GM21825 (cell line): Measurements from ENCODE around the gene RPS14.

Experiments
- ATAC-seq: cut with Tn5 transposase; IDR thresholded peaks from one replicate; pipeline ENCODE4 v1.9.1; 2021; ENCODE audit warnings: mild to moderate bottlenecking, moderate library complexity; ENCODE audit not compliant: unreplicated experiment

The RPS14 gene

DNA sequence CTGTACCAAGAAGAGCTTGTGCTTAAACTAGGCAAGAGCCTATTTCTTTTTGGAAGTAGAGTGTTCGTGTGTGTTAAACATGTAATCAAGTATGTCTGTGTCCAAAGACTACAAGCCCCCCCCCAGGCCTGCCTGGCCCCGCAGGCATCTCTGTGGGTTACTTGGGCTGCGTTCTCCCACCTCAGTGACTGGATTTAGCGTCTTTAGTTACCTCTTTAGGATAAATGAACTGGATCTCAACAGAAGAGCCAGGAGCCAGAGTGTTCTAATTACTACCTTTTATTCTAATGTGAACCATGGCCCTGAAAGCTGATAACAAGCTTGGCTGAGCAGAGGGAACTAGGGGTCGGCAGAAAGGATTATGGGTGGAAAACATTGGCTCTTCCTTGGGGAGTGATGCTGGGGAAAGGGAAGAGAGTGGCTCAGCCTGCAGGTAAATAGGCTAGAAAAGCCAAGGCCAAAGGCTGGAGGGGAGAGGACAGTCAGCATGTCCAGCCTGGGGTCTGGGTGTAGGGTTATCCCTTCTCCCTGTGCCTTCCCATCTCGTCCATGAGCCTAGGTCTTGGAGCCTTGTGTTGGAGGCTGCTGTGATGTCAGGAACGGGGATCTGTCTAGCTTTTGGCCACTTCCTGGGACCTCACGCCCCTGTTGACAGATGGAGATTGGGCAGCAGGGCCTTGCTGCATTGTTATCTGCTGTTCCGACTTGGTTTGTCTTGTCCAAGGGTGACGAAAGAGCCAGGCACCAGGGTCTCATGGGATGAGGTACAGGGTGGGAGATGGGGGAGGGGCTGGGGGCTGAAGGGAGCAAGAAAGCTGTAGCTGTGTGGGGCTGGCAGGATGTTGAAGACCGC, 47.9 kb downstream of the RPS14 start:
- no peak for ATAC-seq

DNA sequence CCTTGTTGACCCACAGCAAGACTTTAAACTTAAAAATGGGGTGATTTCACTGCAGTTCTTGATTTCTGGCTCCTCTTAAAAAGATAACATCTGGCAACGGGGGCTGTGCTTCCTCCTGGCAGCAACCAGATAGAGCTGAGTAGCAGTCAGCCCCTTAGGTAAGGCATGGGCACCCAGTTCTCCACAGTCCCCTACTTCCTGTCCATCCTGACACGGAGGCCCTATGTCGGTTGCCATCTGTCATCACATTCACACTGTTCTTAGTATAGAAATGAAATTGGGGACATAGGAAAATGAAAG, 48.5 kb downstream of the RPS14 start:
- no peak for ATAC-seq

DNA sequence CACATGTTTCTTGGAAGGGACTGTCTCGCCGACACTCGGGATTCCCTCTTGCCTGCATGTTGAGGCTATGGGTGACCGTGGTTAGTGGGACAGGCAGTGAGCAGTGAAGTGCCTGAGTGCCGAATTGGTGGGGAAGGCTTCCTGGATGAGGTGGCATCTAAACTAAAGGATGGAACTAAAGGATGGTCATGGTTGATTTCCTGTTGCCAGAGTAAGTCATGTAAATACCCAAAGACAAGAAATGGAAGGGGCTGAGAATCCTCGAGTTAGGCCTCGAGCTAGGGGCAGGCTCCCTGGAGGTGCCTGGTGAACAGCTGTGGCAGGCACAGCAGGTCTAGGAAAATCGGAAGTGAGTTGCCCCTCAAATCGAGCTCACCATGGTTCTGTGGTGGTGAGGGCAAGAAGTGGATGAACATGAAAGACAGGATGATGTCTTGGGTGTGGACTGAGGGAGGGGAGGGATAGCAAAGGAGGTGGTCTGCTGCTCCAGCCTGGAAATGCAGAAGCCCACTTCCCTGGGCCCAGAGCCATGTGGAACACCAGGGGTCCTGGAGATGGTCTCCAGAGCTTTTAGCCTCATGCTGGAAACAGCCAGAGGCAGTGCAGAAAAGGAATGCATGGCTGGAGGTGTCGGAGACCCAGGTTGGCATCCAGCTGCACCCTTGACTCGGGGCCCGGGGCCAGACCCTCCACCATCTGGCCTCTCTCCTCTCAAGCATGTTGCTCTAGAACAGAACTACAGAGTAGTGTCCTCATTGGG, 49.0 kb downstream of the RPS14 start:
- no peak for ATAC-seq

DNA sequence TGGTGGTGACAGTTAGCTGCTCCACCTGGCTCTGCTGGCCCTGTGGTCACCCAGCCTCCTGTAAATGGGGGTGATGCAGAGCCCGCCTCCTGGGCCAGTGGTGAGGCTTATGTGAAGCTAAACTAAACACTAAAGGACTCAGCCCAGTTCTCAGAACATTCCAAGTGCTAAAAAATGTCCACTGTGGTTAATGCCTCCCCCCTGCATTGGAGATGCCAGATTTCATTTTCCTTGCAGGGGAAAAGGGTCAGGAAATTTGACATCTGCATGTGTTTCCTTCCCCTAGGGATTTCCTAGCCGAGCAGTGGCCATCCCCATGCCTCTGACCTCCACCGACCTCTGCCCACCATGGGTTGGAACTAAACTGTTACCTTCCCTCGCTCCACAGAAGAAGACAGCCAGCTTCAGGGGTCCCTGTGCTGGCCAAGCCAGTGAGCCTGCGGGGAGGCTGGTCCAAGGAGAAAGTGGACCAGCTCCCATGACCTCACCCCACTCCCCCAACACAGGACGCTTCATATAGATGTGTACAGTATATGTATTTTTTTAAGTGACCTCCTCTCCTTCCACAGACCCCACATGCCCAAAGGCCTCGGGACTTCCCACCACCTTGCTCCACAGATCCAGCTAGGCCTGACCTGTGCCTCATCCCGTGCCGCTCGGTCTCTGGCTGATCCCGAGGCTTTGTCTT, 49.9 kb downstream of the RPS14 start:
- no peak for ATAC-seq

DNA sequence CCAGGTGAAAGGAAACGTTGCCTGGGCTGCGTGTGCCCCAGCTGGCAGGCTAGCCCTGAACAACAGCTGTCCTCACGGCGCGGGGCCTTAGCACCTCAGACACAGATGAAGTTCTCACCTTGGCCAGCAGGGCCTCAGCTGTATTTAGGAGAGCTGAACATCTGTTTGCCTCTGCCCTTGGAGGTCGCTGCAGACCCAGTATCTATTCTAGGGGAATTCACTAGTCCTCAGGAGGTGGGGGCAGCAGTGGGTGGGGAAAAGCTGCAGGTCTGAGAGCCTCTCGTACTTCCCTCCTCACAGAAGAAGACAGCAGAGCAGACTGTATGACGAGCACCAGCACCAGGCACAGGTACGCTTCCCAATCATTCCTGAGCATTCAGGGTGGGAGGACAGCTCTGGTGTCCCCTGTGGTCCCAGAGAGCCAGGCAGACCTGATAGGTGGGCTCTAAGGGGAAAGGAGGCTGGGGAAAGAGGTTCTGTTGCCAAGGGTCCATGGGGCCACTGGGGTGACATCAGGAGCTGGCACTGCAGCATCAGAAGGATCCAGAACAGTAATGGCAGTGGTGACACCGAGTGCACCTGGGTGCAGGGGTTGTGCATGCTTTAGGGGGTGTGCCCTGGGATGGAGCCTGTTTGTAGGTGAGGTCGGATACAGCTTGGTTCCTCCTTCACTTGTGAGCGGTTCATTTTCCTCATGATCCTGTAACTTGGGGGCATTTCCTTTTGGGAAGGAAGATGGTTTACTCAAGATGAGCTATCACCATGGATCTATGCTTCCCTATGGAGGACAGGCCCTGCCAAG, 50.6 kb downstream of the RPS14 start:
- peak; percentile 55 for ATAC-seq

DNA sequence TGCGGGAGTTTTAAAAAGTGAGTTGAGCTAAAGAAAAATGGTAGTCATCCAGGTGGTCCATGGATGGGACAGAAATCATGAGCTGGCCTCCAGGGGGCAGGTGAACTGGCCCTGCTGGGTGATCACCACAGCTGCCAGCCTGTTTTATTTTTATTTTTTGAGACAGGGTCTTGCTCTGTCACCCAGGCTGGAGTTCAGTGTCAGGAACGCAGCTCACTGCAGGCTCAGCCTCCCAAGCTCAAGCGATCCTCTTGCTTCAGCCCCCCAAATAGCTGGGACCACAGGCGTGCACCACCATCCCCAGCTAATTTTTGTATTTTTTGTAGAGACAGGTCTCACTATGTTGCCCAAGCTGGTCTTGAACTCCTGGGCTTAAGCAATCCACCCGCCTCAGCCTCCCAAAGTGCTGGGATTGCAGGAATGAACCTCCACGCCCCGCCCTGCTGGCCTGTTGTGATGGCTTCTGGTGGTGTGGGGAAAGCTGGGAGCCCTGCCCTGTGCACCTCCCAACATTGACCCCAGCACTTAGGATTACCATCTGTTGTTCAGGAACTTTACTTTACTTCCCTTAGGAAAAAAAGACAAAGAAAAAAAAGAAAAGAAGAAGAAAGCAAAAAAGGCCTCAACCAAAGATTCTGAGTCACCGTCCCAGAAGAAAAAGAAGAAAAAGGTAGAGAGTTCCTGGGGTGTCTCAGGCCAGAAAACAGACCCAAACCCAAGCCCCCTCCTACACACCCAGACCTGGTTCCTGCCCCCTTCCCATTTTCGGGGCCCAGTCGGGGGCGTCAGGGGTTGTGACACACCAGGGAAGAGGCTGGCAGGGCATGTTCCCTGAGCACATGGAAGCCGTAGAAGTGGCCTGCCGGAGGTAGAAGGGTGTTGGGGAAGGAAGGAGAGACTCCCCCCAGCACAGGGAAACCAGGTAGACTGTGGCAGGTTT, 51.5 kb downstream of the RPS14 start:
- ATAC-seq = no peak

DNA sequence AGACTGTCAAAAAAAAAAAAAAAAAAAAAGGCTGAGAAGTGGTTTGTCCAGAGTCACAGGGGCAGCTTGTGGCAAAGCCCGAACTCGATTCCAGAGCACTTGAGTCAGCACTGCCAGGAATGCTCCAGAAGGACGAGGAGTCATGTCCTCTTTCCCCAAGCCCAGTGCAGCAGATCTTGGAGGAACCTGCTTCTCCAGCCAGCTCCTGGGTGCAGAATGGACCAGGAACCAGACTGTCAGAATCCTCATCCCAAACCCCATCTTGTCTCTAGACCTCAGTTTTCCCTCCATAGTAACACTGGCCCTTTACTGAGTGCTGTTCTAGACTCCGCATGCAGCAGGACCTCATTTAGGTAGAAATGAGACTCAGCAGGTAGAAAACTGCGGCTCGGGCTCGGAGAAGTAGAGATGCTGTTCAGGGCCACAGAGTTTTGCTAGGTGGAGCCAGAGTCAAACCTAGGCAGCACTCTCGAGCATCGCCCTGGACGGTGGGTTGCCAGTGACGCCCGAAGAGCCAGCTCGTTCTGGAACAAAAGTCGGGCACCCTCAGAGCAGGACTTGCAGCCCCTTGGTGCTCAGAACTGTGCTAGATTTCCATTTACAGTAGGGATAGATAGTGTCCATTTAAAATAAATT, 52.3 kb downstream of the RPS14 start:
- ATAC-seq = no peak

DNA sequence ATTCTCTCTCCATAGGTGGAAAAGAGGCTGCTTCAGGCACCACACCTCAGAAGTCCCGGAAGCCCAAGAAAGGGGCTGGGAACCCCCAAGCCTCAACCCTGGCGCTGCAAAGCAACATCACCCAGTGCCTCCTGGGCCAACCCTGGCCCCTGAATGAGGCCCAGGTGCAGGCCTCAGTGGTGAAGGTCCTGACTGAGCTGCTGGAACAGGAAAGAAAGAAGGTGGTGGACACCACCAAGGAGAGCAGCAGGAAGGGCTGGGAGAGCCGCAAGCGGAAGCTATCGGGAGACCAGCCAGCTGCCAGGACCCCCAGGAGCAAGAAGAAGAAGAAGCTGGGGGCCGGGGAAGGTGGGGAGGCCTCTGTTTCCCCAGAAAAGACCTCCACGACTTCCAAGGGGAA, 53.3 kb downstream of the RPS14 start:
- ATAC-seq = no peak

DNA sequence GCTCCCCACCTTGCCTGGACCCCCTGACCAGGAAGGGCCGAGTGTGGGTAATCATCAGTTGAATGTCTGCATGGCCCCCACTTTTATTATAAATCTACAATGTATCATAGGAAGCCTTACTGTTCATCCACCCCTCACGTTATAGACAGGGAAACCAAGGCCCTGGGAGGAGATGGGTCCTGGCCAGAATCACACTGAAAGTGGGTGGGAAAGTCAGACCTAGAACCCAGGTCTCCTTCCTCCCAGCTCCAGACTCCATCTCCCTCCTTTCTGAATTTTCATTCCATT, 53.9 kb downstream of the RPS14 start:
- ATAC-seq = no peak

DNA sequence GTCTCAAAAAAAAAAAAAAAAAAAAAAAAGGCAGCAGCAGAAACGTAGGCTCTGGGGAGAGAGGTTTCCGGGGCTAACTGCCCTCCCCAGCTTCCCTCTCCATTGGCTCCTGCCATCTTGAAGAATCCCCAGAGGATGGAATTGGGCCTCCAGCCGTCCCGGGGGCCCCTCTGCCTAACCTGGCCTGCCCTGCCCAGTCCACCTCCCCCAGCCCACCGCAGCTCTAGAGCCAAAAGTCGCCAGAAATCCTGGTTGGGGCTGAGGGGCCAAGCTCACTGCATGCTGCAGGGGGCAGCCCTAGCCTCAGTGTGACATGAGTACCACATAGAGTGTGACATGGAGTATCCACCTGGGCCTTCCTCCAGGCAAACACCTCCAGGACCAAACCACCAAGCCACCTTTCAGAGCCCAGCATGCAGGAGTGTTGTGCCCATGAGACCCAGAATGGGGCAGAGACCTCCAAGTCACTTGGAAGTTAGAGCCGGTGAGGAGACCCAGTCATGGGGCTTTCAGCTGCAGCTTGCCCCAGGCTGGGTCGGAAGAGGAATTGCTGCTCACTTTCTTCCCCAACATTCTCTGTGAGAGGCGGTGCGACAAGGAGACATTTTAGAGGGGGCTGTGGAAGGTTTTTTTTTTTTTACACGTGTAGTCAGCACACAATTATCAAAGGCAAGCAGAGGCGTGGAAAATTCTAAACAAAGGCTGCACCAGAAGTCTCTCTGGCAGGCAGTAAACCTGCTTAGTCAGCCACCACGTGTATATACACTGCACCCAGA, 54.4 kb downstream of the RPS14 start:
- no peak for ATAC-seq

DNA sequence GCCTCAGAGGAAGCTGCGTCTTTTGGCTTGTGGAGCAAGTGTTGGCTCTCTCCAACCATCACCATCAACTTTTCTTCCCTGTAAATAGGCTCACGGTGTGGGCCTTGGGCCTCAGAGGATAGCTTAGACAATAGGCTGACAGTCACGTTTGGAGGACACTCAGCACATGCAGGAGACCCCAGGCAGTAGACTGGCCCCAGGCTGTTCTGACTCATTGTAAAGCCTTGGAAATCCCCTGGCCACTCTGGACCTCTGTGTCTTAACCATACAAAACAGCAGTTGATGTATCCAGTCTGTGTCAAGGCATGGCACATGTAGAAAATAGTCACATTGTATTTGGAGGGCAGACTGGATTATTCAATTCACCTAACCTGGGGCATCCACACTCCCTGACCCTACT, 55.4 kb downstream of the RPS14 start:
- ATAC-seq = no peak

DNA sequence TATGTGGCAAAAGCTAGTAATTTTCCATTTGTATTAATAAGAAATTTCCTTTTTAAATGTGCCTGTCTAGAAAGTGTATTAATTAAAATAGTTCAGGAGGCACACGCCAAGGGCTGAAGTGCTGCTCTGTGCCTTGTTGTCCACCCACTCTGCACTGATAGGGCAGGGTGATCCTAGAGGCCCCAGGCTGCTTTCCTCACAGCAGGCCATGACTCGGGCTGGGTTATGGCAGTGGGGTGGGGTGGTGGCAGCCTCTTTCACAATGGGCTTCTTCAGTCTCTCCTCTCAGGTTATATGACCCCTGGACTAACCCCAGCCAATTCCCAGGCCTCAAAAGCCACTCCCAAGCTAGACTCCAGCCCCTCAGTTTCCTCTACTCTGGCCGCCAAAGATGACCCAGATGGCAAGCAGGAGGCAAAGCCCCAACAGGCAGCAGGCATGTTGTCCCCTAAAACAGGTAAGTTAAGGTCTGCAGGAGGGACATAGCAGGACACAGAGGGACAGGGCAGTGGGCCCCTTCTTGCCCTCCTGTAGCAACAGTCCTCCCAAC, 56.4 kb downstream of the RPS14 start:
- no peak for ATAC-seq

DNA sequence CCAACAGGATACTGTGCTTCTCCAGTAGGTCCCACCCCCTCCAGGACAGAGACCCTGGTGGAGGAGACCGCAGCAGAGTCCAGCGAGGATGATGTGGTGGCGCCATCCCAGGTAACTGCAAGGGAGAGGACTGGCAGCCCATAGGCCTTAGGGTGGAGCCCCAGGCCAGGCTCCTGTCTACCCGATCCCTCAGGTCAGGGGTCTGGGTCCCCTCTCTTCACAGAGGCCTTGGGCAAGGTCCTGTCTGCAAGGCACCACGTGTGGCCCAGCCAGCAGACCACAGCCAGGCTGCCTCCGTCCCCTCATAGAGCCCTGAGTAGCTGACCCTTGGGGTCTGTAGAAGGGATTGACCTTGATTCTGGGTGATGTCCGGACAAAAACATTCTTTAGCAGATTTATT, 56.9 kb downstream of the RPS14 start:
- no peak for ATAC-seq
